ENCODE measurements around the gene MT1X.

Gene MT1X

DNA sequence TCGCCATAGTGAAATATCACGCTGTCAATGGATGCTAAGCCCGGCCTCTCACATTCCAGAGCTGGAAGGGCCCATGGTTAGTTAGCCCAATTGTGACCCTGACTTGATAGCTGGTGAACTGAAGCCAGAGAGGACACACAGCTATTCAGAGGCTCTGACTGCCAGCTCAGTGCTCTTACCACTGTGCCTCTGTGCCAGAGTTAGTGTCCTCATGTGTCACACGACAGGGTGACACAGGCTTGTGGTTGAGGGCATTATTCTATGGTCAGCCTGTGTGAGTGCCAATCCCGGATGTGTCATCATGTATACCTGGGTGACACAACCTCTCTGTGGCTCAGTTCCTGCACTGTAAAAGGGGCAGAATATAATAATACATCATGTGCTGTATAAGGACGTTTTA is 2.5 kb upstream of the MT1X start:
- DNase-seq (ENCODE audit: low read depth), result no peak

DNA sequence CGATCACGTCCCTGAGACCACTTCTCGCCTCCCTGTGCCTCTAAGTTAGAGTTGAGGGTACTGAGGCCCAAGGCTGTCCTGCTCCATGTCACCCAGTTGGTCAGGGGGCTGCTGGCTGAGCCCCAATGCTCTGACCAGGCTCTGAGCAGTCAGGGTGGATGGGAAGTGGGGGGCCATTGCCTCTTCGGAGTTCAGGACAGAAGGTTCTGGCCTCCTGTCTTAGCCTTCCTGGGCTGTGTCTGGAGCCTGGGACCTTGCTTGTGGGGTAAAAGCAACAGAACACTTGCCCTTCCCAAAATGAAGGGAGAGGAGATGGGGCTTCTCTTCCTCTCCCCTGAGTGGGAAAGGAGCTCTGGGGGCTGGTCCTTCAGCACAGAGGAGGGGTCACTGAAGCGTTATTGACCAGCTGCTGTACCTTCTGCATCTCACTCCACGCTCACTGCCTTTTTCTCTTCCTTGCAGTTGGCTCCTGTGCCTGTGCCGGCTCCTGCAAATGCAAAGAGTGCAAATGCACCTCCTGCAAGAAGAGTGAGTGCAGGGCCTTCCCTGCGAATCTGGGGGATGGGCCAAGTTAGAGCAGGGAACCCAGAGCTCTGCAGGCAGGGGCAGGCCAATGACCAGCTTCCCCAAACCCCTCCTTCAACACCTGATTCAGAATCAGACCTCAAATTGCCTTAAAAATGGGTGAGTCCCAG is 580 bp downstream of the MT1X start:
- DNase-seq (ENCODE audit: low read depth), result no peak

DNA sequence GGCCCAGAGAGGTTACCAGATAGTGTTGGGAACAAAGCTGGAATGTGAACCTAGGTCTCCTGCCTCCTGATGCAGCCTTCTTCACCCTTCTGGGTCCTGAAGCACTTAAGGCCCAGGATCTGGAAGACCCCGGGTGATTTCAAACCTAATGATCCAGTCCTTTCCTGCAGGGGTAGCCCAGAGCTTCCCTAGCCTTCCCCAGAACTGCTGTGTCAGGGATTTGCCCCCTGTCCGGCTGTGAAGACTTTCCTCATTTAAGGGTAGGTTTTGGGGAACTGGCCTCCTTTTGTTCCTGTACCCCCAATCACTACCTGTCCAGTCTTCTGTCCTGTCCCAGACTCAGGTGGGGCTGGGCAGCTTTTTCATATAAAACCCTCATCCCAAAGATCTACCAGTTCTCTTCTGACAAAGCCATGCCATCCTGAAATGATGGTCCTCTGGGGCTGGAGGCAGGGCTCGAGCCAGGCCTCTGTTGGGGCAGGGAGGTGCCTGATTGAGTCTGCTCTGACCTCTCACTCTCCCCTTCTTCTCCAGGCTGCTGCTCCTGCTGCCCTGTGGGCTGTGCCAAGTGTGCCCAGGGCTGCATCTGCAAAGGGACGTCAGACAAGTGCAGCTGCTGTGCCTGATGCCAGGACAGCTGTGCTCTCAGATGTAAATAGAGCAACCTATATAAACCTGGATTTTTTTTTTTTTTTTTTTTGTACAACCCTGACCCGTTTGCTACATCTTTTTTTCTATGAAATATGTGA is 1.3 kb downstream of the MT1X start:
- no peak for DNase-seq (ENCODE audit: low read depth)

DNA sequence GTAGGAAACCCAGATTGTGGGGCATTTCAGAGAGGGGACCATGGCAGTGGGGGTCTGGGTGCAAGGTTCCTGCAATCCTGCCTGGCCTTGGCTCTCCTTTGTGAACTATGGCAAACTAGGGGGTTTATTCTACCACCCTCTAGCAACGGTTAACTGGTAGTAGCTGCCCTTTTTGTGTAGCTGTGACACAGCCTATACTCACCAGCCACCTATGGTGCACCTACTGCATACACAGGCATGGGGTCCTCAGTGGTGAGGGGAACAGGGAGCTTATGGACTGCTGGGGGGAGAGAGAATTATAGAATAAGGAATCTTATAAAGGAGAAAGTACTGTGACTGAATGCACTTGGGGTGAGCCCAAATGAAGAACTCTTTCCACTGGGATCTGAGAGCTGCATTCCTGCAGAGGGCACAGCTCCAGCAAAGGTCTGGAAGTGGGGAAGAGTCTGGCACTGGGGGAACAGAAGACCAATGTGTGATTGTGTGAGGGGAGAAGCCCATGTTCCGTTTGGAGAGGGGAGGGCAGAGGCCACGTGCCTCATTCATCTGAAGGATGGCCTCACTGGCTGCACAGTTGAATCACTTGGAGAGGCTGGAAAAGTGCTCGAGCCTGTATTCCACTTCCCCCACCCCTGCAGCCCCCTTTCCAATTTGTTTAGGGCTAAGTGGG is 2.1 kb downstream of the MT1X start:
- DNase-seq (ENCODE audit: low read depth), result no peak

DNA sequence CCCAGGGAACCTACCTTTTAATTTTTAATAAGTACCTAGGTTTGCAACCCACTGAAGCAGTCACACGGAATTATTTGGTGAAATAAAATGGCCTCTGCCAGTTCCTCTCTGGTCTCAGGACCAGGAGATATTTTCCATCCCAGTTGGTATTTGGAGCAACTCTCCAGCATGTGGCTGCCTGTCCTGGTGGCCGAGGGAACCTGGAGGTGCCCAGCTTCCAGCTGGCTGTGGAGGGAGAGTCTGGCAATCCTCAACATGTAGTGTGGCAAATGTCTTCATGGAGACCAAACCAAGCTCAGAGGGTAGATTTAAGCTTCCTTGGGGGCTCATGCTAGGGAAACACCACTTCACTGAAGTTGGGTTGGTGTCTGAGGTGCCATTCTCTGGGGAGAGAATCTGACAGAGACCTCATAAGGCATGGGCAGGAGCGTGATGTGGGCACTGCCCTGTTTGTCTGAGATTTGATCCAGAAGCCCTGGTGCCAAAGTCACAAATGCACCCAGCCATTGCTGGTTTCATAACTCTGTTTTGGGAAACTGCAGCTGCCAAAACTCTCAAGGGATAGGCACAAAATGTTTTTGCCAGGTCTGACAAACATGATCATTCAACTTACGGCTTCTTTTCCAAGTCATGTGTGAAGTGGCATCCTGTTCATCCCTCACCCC is 2.8 kb downstream of the MT1X start:
- DNase-seq (ENCODE audit: low read depth), result no peak

DNA sequence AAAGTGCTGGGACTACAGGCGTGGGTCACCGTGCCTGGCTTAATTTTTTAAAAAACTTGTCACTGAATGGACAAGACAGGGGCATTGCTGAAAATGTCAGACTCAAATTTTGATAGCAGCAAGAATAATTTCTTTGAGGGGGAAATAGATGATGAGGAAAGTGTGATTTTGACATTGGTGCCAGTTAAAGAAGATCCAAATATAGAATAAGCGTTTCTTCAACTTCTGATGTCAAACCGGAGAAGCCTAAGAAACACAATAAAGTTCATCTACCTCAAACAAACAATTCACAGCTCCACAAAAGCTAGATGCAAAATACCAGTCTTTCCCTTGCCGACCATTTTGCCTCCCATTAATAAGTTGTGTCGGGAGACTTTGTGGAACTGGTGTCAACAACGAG is 4.5 kb downstream of the MT1X start:
- DNase-seq (ENCODE audit: low read depth), result no peak

DNA sequence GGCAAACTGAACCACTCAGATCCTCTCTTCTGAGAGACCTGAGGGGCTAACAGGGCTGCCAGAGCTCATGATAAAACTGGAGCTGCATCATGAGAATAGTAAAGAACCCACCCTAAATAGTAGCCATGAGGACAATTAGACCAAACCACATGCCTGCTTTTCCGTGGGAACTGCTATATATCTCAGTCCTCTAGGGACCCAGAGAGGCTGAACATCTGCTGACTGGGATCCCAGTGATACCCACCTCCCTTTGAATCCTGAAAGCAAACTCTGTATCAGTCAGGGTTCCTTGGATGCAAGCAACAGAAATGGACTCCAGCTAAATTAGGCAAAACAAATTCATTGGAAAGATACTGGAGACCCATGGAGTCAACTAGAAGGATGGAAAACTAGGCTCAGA is 6.5 kb downstream of the MT1X start:
- no peak for DNase-seq (ENCODE audit: low read depth)

DNA sequence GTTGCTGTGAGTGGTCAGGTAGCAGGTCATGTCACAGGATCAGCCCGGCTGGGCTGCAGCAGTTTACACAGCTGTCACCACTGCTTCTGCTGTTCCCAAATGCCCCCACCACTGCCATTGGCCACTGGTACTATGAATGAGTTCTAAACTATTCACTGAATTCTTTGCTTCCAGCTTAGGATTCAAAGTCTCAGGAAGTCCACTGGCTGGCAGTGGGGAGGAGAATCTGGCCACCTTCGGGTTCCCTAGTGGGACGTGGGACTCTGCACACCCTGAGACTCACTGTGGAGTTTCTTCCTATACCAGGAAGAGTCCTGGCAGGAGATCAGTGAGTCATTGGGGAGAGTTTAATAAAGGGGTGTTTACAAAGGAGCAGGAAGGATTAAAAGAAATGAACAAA is 6.9 kb downstream of the MT1X start:
- no peak for DNase-seq (ENCODE audit: low read depth)

DNA sequence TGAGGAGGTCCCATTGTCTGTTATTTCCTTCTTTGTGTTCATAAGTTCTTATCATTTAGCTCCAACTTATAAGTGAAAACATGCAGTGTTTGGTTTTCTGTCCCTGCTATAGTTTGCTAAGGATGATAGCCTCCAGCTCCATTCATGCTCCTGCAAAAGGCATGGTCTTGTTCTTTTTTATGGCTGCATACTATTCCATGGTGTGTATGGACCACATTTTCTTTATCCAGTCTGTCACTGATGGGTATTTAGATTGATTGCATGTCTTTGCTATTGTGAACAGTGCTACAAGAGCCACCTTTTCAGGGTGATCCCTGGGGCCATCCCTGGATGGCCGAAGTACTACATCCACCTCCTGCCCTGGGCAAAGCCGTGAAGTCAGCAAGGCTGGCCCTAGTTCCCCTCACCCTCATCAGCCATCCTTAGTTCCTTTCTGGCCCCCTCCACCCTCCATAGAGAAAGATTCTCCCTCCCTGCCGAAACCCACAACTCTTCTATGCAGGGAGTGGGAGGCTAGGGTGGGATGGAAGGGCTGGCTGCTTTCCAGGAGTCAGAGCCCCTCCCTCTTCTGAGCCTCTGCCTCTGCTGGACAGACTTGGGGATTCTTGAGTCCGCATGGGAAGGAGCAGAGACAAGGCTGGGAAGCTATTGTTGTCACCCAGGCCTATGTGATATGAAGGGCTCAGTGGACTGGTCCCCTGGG is 8.3 kb downstream of the MT1X start:
- no peak for DNase-seq (ENCODE audit: low read depth)

DNA sequence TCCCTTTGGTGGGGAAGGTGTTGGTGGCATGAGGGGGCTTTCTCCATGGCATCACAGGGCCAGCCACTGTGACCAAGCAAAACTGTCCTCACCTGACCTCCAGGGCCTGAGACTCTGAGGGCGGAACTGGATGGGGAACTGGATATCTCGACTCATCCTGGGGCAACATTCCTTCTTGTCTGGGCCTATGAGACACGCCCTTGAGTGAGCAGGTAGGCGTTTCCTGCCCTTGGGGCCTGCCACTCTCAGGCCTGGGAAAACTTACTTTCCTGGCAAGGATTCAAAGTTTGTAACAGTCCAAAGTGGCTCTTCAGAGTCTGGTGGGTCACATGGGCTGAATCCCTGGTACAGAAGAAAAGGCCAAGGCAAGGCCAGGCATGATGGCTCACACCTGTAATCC is 9.6 kb downstream of the MT1X start:
- DNase-seq (ENCODE audit: low read depth), result no peak

DNA sequence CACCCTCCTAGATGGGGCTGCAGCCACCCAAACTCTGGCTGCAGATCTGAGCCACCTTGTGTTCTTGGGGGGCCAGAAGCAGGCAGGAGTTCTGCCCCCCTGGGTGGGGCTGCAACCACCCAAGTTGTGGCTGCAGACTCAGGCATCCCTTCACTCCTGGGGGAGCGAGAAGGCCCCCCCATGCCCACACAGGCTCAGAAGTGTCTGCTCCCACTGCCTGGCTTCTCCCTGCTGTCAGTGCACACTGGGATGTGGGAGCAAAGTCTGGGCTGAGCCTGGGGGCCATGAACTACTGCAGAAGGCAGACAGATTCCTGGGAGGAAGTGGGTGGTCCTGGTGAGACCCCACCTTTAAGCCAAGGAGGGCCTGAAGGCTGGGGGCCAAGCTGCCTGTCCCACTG is 13.0 kb downstream of the MT1X start:
- DNase-seq (ENCODE audit: low read depth), result no peak

DNA sequence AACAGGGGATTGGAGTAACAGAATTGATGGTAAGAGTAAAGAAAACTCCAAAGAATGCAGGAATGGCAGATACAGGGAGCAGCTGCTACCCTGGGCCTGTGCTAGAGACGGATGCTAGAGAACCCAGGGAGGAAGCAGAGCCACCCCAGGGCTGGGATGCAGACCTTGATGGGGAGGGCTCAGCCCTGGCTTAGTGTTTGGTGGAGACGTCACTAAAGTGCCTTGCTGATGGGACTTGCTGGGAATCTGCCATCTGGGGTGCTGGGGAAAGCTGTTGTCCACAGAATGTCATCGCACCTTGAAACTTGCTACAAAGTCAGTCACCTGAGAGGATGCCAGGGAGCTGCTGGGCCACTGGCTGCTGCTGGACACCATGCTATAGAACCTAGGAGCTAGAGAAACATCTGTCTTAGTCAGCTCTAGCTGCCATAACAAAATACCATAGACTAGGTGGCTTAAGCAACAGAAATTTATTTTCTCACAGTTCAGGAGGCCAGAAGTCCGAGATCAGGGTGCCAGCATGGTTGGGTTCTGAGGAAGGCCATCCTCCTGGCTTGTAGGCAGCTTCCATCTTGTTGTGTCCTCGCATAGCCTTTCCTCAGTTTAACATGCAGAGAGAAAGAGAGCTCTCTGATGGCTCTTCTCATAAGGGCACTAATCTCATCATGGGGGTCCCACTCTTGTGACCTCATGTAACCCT is 15.3 kb downstream of the MT1X start:
- no peak for DNase-seq (ENCODE audit: low read depth)

DNA sequence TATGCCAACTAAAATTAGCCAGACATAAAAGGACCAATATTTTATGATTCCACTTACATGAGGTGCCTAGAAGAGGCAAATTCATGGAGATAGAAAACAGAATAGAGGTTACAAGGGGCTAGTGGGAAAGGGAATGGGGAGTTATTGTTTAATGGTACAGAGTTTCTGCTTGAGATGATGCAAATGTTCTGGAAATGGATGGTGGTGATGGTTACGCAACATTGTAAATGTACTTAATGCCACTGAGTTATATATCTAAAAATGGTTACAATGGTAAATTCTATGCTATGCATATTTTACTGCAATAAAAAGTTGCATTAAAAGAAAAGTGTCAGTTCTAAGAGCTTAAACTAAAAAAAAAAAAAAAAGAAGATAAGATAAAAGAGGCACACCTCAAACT is 17.9 kb downstream of the MT1X start:
- no peak for DNase-seq (ENCODE audit: low read depth)

DNA sequence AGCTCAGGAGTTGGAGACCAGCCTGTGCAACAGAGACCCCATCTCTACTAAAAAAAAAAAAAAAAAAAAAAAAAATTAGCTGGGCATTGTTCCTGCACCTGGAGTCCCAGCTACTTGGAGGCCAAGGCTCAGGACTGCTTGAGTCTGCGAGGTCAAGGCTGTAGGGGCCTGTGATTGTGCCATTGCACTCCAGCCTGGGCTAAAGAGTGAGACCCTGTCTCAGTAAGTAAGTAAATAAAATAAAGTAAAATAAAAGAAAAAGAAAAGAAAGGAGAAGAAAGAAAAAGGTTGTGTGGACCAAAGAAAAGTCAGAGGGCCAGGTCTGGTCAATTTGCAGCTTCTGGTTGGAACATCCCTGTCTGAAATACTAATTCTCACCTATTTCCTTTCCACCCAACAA is 18.4 kb downstream of the MT1X start:
- DNase-seq (ENCODE audit: low read depth), result no peak

DNA sequence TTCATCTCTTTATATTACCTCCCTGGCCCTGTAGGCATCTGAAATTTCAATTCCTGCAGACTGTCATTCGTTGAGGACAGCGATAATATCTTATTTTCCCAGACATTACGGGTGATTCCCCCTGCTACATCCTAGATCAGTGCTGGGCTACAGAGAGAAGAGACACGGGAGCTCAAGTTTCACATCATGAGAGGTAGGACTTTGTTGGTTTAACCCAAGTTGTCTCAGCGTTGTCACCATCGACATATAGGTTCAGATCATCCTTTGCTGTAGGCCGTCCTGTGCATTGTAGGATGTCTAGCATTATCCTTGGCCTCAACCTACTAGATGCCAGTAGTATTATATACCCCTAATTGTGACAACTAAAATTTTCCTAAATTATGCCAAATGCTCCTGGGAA is 19.3 kb downstream of the MT1X start:
- no peak for DNase-seq (ENCODE audit: low read depth)

DNA sequence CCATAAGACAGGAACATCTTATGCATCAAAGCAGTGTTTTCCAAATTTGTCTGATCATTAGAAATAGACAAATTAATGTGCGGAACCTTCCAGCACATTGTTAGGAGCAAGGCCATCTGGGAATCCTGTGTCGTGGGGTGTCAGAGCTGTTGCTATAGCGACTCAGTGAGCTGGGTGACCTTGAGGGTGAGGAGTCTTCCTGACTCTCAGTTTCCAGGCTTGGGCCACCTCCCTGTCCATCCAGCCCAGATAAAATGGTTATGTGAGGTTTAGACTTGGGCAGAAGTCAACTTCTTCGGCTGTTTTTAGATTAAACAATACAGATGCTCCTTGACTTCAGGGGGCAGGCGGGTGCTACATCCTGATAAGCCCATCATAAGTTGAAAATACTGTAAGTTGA is 20.6 kb downstream of the MT1X start:
- DNase-seq (ENCODE audit: low read depth), result no peak

DNA sequence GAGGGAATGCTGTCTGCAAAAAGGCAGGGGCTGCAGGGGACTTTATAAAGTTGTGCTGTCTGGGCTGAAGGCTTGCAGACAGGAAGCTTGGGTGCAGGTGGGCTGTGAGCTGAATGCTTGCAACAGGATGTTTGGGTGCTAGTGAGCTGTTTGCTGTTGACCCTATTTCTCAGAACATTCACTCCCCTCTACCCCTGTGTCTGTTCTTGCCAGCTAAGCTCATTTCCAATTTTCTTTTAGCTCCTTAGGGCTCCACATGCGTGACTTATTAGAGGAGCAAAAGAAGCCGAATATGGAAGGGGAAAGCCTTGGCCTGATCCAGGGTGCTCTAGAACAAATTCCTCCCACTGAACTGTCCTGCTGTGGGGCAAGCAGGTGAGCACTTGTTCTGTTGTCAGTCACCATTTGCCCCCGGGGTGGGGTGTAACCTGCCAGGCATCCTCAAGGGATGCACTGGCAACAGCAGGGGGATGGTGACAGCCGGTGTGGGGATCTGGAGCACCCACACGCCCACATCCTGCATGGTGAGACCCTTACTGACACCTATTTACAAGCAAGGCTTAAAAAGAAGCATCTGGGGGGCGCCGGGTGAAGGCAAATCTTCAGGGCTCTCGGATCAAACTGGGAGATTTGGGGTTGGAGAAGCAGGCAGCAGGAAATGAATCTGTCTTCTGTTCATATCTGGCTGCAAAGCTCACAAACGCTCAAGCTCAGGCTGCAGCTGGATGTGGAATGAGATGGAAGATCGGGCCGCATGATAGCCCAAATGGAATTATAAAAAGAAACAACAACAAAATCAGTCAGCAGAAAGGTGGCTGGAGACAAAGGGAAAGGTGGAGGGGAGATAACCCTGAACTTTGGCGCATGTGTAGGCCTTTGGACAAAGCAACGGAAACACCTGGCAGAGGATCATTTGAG is 26.5 kb downstream of the MT1X start:
- DNase-seq (ENCODE audit: low read depth), result no peak

DNA sequence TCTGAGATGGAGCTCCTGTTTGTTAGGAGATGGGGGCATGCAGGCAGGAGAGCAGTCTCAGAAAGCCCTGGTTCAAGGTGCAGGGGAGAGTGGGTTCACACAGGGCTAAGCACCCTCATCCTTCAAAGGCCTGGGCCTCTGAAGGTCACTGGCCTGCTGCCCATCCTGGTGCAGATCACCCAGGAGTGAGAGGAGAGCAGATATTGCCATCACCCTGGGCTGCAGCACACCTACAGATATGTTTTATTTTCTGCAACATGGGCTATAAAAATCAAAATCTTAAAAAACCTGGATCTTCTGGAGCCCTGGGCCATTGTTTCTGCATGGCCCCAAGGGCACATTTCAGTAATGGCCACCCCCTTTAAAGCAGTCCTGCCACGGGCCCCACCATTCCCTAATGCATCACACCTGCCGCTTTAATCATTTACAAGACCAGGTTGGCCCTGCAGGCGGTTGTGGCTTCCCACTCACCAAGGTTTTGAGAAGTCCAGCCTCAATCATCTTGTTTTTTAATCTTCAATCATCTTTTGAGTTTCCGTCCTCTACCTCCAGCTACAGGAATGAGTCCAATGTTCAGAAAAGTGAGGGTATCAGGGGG is 27.3 kb downstream of the MT1X start:
- DNase-seq (ENCODE audit: low read depth), result no peak

DNA sequence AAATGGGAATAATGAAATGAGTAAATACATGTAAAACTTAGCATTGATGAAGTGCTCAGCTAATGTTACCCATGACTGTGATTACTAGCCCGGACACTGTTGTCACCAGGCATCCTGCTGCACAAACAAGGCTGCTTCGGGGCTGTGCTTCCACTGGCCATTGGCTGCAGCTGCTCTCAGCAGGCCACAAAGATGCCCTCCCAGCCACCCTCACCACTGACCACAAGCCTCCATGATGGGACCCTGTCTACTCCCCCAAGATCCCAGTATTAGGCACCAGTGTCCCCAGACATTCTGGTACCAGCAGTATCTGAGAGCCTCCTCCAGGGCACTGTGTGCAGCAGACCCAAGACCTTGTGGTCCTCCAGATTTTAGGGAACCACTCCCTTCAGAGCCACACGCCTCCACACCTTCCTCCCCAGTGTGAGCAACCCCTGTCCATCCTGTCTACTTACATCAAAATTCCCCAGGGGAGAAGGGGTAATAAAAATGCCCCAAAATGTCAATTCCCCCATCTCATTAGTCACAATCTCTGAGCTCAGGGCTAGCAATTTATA is 28.0 kb downstream of the MT1X start:
- no peak for DNase-seq (ENCODE audit: low read depth)

DNA sequence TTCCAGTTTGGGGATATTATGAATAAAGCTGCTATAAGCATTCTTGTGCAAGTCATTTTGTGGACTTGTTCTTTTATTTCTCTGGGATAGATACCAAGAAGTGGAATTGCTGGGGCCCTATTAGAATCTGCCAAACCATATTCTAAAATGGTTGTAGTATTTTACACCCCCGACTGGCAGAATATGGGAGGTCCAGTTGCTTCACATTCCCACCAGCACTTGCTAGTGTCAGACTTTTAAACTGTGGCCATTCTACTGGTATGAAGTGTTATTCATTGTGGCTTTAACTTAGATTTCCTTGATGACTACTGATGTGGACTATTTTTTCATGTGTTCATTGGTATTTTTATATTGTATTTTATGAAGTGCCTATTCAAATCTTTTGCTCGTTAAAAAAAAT is 29.6 kb downstream of the MT1X start:
- DNase-seq (ENCODE audit: low read depth), result no peak
